Transverse colon (tissue), 4 donors: Measurements from ENCODE around the gene PHF12. TPM values are rescaled to one million over a fixed set of nuclear protein-coding genes. Genes with fewer than 3 reads are reported as not detected.

Experiments used
- DNase-seq: peaks from one replicate; pipeline ENCODE4 v3.0.0-alpha.2; 2019
- H3K27ac ChIP-seq, 4 donors: fragments of 200-600 bp; sonication (generic); 2 replicates each; pipeline ENCODE4 v1.5.1; 2016 to 2018; ENCODE audit warnings: inconsistent platforms in 4 of 4
- H3K27me3 ChIP-seq: fragments of 200-600 bp; sonication (generic); 2 replicates; pipeline ENCODE4 v1.5.1; 2017; ENCODE audit warnings: inconsistent platforms
- H3K36me3 ChIP-seq, 4 donors: fragments of 200-600 bp; sonication (generic); 2 replicates each; pipeline ENCODE4 v1.5.1; 2017 to 2019; ENCODE audit warnings: inconsistent platforms in 4 of 4
- H3K4me1 ChIP-seq, 4 donors: fragments of 200-600 bp; sonication (generic); 2 replicates each; pipeline ENCODE4 v1.5.1; 2017 to 2020; ENCODE audit warnings: inconsistent platforms in 4 of 4
- H3K4me3 ChIP-seq, 4 donors: fragments of 200-600 bp; sonication (generic); 1 replicate in 1 of 4; 2 replicates in 3 of 4; pipeline versions ENCODE4 v1.5.1 to v1.6.1; 2017 to 2019; ENCODE audit warnings: inconsistent platforms in 4 of 4
- H3K9me3 ChIP-seq, 2 donors: fragments of 200-600 bp; sonication (generic); 2 replicates each; pipeline ENCODE4 v1.5.1; 2017 to 2019; ENCODE audit warnings: inconsistent platforms in 2 of 2
- CTCF ChIP-seq, 5 experiments: fragments of 200-600 bp in 3 of 5; fragments of 450-650 bp in 2 of 5; sonication (generic) in 3 of 5; IDR thresholded peaks; 1 replicate in 2 of 5; 2 replicates in 3 of 5; pipeline ENCODE4 v1.5.1; 2016 to 2017; ENCODE audit warnings: antibody characterized with exemption in 5 of 5, inconsistent platforms in 3 of 5, mild to moderate bottlenecking in 2 of 5, moderate library complexity in 1 of 5
- EP300 ChIP-seq: sonication (generic); formaldehyde crosslinking; IDR thresholded peaks from one replicate; pipeline ENCODE4 v1.6.1; 2017; ENCODE audit warnings: antibody characterized with exemption, low read depth
- POLR2A ChIP-seq: fragments of 450-650 bp; IDR thresholded peaks from one replicate; pipeline ENCODE4 v1.6.1; 2016; ENCODE audit warnings: antibody characterized with exemption, mild to moderate bottlenecking, moderate library complexity
- POLR2AphosphoS5 ChIP-seq, 3 donors: sonication (generic); formaldehyde crosslinking; IDR thresholded peaks; one replicate each; pipeline ENCODE4 v1.6.1; 2016; ENCODE audit warnings: antibody characterized with exemption in 3 of 3
- WGBS, 2 donors: methylation state at CpG; one replicate each; pipeline ENCODE4 v1.1.5; 2018; ENCODE audit warnings: low coverage in 1 of 2; 5-methylcytosine and 5-hydroxymethylcytosine counted together
- in situ Hi-C, 4 donors: fragments of 200-750 bp; cut with MboI; loops; one replicate each; pipeline versions ENCODE4 v1.15.0 to v1.15.1; 2017; ENCODE audit warnings: low sequenced_read_pairs in 3 of 4, low pct_ligation_motif_present in 1 of 4, low pct_unique_long_range_greater_than_20kb in 1 of 4
- intact Hi-C: fragments of 100-400 bp; cut with DNase I; formaldehyde crosslinking; loops from one replicate; pipeline ENCODE4 v1.15.1; 2023; ENCODE audit warnings: low total_unique reads
- total RNA-seq, 4 donors: library from RNA; depleted of rRNA; stranded (reverse); fragments of >200 nt; gene quantifications; one replicate each; pipeline ENCODE4 v1.1.0, GENCODE V29; 2016

The PHF12 gene
- total RNA-seq, 4 donors from 2014 or later: 43.5 to 134 (median 60.5) TPM

GRCh38 chr17:28898527-28898955, 52.8 kb downstream of the PHF12 start:
- TF ChIP-seq EP300 (no peak), CTCF (IDR thresholded peaks at IDR 0.05) (no peak), POLR2A (no peak), POLR2AphosphoS5 (IDR thresholded peaks at IDR 0.05) (no peak)
- in situ Hi-C loops: loop anchor here in 1 of 4 donors (25.0 kb wide), 1 partner anchor 136 kb away; no protein-coding TSS in a partner anchor
- Histone ChIP-seq H3K27me3 (no peaks in the 10 kb centered on the region), H3K27ac (peak overlapping the region; percentile 89 to 97 (median 92)), H3K36me3 (no peaks in the 10 kb centered on the region), H3K4me3 (no peak overlapping the region), H3K9me3 (no peaks in the 10 kb centered on the region), H3K4me1 (peaks cover 9 to 50% (median 39%) of the 10 kb centered on the region in 4 donors)
- WGBS, 2 donors: 87 to 95% methylated on average over 4 to 12 of the region's 12 CpGs
- no peak for DNase-seq
- intact Hi-C loops: no loop called here

- no peak for DNase-seq
- Histone ChIP-seq H3K27ac (peak overlapping the region; percentile 89 to 97 (median 92)), H3K27me3 (no peaks in the 10 kb centered on the region), H3K4me3 (peak overlapping the region; percentile 66 to 85 (median 72)), H3K4me1 (peaks cover 9 to 51% (median 39%) of the 10 kb centered on the region in 4 donors), H3K36me3 (no peaks in the 10 kb centered on the region), H3K9me3 (no peaks in the 10 kb centered on the region)
- TF ChIP-seq EP300: no peak
- no peak for TF ChIP-seq CTCF (IDR thresholded peaks at IDR 0.05)
- TF ChIP-seq POLR2A: no peak
- TF ChIP-seq POLR2AphosphoS5 (IDR thresholded peaks at IDR 0.05): no peak
- 16 to 40% methylated on average over 1 to 23 of the region's 23 CpGs for WGBS, 2 donors
- intact Hi-C loops (no loop called here), in situ Hi-C loops (loop anchor here in 1 of 4 donors (25.0 kb wide), 1 partner anchor 136 kb away; no protein-coding TSS in a partner anchor)
These were observed 53.4 kb downstream of the PHF12 start for GRCh38 chr17:28897769-28898526.

GRCh38 chr17:28896884-28897768, 54.2 kb downstream of the PHF12 start, which contains the start of gene FLOT2:
Gene FLOT2 (minus strand): TSS chr17:28897733. CDS start chr17:28897574, 159 bp downstream.
- H3K4me1 ChIP-seq: peaks cover 14 to 57% (median 43%) of the 10 kb centered on the region in 4 donors
- H3K9me3 ChIP-seq: no peaks in the 10 kb centered on the region
- intact Hi-C loops: no loop called here
- H3K27ac ChIP-seq: peak within 1 kb of the TSS; percentile 89 to 97 (median 92)
- in situ Hi-C loops: loop anchor here in 1 of 4 donors (25.0 kb wide), 1 partner anchor 135 kb away; no protein-coding TSS in a partner anchor
- no peaks in the 10 kb centered on the region for H3K36me3 ChIP-seq
- no peaks in the 10 kb centered on the region for H3K27me3 ChIP-seq
- TF ChIP-seq CTCF (IDR thresholded peaks at IDR 0.05): peak; percentile 14 to 53 (median 34)
- TF ChIP-seq EP300: peak; percentile 73
- peak; percentile 30 for TF ChIP-seq POLR2A
- TF ChIP-seq POLR2AphosphoS5 (IDR thresholded peaks at IDR 0.05): peak in 2 of 3 donors; percentile 41 to 54
- WGBS, 2 donors: 1% methylated on average over 30 of the region's 73 CpGs; no CpG with 5 or more reads in 1 of the 2 donors
- H3K4me3 ChIP-seq: peak within 1 kb of the TSS; percentile 66 to 85 (median 72)
- peak; percentile 68 for DNase-seq
